ENCODE data around the gene TFAP2C. TPM values are rescaled to one million over a fixed set of nuclear protein-coding genes. Genes with fewer than 3 reads are reported as not detected.

The TFAP2C gene
- total and polyA plus RNA-seq, 9 of the 15 experiments (the other 6 are each of a cell fraction or from before 2014, with no cell fraction given) = 0.03 to 0.04 TPM; not detected in 7

GRCh38 chr20:56621730-56622129, 7.4 kb upstream of the TFAP2C start:
- Histone ChIP-seq H3K4me1 (replicated peaks in 1 of 2; ENCODE audit: control insufficient read depth in 2 of 2, insufficient read depth in 2 of 2, low read length in 2 of 2) (peaks cover 0 to 14% of the 10 kb centered on the region in 2 experiments; a peak in 2 of 5 replicates), H3K9me1 (ENCODE audit: control insufficient read depth, insufficient read depth, low read length) (no peaks in the 10 kb centered on the region), H3K27me3 (ENCODE audit: control insufficient read depth in 2 of 2, insufficient read depth in 2 of 2, low read length in 2 of 2) (peaks cover 16 to 37% of the 10 kb centered on the region in 2 experiments), H3K4me2 (ENCODE audit: insufficient read depth, low read length) (no peak overlapping the region), H4K20me1 (replicated peaks; ENCODE audit: control insufficient read depth, insufficient read depth, low read length) (no peaks in the 10 kb centered on the region), H3K27ac (ENCODE audit: extremely low read depth, low read depth, low read length) (no peak overlapping the region), H3K36me3 (ENCODE audit: control insufficient read depth, insufficient read depth, low read length) (no peaks in the 10 kb centered on the region), H3K79me2 (ENCODE audit: control insufficient read depth, insufficient read depth, low read length) (no peaks in the 10 kb centered on the region), H3K4me3 (no peak overlapping the region), H3K9me3 (replicated peaks; ENCODE audit: control insufficient read depth, insufficient read depth, low read depth, low read length) (no peaks in the 10 kb centered on the region), H2AFZ (ENCODE audit: low read depth, low read length) (no peak overlapping the region), H3K9ac (ENCODE audit: insufficient read depth in 1 of 2, low read depth in 2 of 2, low read length in 2 of 2) (no peak overlapping the region)
- in situ Hi-C loops (cut with MboI) = no loop called here
- intact Hi-C loops (cut with micrococcal nuclease) = no loop called here
- 0% methylated on average over 2 of the region's 2 CpGs for WGBS (ENCODE audit: insufficient coverage, low coverage, missing lambda C conversion rate)
- no peak for DNase-seq (ENCODE audit: extremely low read depth in 1 of 4, low spot score in 3 of 4)
- POLR2A ChIA-PET = no interaction called here
- CTCF ChIA-PET (ENCODE audit: low intra/inter-chr PET ratio) = no interaction called here
- FAIRE-seq = no peak
- no peak for ATAC-seq
- no TSS peak for BruUV-seq (replicated peaks)
- TF ChIP-seq KDM2B (CRISPR knock-in tag; IDR thresholded peaks at IDR 0.05) (no peak), MYBL2 (IDR thresholded peaks at IDR 0.05; ENCODE audit: low read depth) (no peak), MYBL2 (CRISPR knock-in tag; IDR thresholded peaks at IDR 0.05; ENCODE audit: borderline replicate concordance) (no peak), CBFB (CRISPR knock-in tag; IDR thresholded peaks at IDR 0.05) (no peak), ILK (tag; IDR thresholded peaks at IDR 0.05; ENCODE audit: borderline replicate concordance, low read depth) (no peak), ZNF41 (CRISPR knock-in tag; conservative IDR thresholded peaks at IDR 0.05) (no peak), ZNF511 (CRISPR knock-in tag; IDR thresholded peaks at IDR 0.05) (no peak), THRB (CRISPR knock-in tag; conservative IDR thresholded peaks at IDR 0.05) (no peak), VEZF1 (CRISPR knock-in tag; IDR thresholded peaks at IDR 0.05) (no peak)
- TF ChIP-seq, protein P1, sequence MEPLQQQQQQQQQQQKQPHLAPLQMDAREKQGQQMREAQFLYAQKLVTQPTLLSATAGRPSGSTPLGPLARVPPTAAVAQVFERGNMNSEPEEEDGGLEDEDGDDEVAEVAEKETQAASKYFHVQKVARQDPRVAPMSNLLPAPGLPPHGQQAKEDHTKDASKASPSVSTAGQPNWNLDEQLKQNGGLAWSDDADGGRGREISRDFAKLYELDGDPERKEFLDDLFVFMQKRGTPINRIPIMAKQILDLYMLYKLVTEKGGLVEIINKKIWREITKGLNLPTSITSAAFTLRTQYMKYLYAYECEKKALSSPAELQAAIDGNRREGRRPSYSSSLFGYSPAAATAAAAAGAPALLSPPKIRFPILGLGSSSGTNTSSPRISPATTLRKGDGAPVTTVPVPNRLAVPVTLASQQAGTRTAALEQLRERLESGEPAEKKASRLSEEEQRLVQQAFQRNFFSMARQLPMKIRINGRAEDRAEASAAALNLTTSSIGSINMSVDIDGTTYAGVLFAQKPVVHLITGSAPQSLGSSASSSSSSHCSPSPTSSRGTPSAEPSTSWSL (CRISPR knock-in tag; IDR thresholded peaks at IDR 0.05; ENCODE audit: borderline replicate concordance) = no peak

Measured in K562 (cell line).